ENCODE data around the gene A2ML1. TPM values are rescaled to one million over a fixed set of nuclear protein-coding genes. Genes with fewer than 3 reads are reported as not detected.
"Not testable (repeated sequence)": the region's sequence is repeated elsewhere in the genome, so short reads cannot be mapped to it uniquely, and the experiment has no call there.

The A2ML1 gene
- total RNA-seq, 1 donor from 2014 or later = not detected

GRCh38 chr12:8909752-8910151 lies 87.3 kb downstream of the A2ML1 start:
- DNase-seq = no peak

- no peak for DNase-seq
Measured at GRCh38 chr12:8911606-8912268, 89.3 kb downstream of the A2ML1 start.

- DNase-seq = no peak
Measured at GRCh38 chr12:8912914-8913313, 90.5 kb downstream of the A2ML1 start.

- DNase-seq = peak; percentile 7
Measured at GRCh38 chr12:8913702-8914032, 91.2 kb downstream of the A2ML1 start.

GRCh38 chr12:8914033-8914715 lies 91.8 kb downstream of the A2ML1 start, which contains the start of gene PHC1:
PHC1 (plus strand) TSS chr12:8914509; CDS start chr12:8917678, 3,169 bp downstream.
- DNase-seq = peak; percentile 70

GRCh38 chr12:8914716-8915526 lies 92.5 kb downstream of the A2ML1 start:
- DNase-seq = peak; percentile 61

- no peak for DNase-seq
Measured at GRCh38 chr12:8916154-8916553, 93.7 kb downstream of the A2ML1 start.

GRCh38 chr12:8917031-8917430 lies 94.6 kb downstream of the A2ML1 start:
- DNase-seq = no peak

GRCh38 chr12:8917751-8918150 lies 95.3 kb downstream of the A2ML1 start:
- DNase-seq = no peak

GRCh38 chr12:8919643-8920042 lies 97.2 kb downstream of the A2ML1 start:
- not testable (repeated sequence) for DNase-seq

GRCh38 chr12:8922544-8922943 lies 100.1 kb downstream of the A2ML1 start:
- DNase-seq = no peak

Other genes starting within 250 kb of the A2ML1 start
- not detected in 2 replicates for gene AICDA, start 209.8 kb upstream of the A2ML1 start, total RNA-seq
- gene MFAP5, start 159.8 kb upstream of the A2ML1 start, total RNA-seq = 0.19 and 0.85 TPM in 2 replicates
- 46.4 and 180 TPM in 2 replicates for gene RIMKLB, start 124.6 kb upstream of the A2ML1 start, total RNA-seq
- 15.0 and 20.6 TPM in 2 replicates for gene PHC1, start 91.9 kb downstream of the A2ML1 start, total RNA-seq
- 111 and 155 TPM in 2 replicates for gene M6PR, start 127.0 kb downstream of the A2ML1 start, total RNA-seq
- 0.68 and 0.70 TPM in 2 replicates for gene KLRG1, start 166.9 kb downstream of the A2ML1 start, total RNA-seq

Data from dermis blood vessel endothelial cell (primary cell).